Measurements from ENCODE around the gene IL2RA.

IL2RA gene

GRCh38 chr10:5988336-5988920 is 73.7 kb downstream of the IL2RA start:
- TF ChIP-seq, protein P1, sequence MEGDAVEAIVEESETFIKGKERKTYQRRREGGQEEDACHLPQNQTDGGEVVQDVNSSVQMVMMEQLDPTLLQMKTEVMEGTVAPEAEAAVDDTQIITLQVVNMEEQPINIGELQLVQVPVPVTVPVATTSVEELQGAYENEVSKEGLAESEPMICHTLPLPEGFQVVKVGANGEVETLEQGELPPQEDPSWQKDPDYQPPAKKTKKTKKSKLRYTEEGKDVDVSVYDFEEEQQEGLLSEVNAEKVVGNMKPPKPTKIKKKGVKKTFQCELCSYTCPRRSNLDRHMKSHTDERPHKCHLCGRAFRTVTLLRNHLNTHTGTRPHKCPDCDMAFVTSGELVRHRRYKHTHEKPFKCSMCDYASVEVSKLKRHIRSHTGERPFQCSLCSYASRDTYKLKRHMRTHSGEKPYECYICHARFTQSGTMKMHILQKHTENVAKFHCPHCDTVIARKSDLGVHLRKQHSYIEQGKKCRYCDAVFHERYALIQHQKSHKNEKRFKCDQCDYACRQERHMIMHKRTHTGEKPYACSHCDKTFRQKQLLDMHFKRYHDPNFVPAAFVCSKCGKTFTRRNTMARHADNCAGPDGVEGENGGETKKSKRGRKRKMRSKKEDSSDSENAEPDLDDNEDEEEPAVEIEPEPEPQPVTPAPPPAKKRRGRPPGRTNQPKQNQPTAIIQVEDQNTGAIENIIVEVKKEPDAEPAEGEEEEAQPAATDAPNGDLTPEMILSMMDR (IDR thresholded peaks at IDR 0.05; ENCODE audit: control extremely low read depth, extremely low read depth, low read depth, missing control alignments): no peak
- CTCF ChIA-PET: interaction anchor here (1.0 to 1.8 kb wide), 5 partner anchors 10 to 365 kb away, joined by 3 to 6 read pairs (median 4); no protein-coding TSS in a partner anchor
- POLR2A ChIA-PET: no interaction called here
- no peak for DNase-seq (ENCODE audit: extremely low spot score)

DNA sequence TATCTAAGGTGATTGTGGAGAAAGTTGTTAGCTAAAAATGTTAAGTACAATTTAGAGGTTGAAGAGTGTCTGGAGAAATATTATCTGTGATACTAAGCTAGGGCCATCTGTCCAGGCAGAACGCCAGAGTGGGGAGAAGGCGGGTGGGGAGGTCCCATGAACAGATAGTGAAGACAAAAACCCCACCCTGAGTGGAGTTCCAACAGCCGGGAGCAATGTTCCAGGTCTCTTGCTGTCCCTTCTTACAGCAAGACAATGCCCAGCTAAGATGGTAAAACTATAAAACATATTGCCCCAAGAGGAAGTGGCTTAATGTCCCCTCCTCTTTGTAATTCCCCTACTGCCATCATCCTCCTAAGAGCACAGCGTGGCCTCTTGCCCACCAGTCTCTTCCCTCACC is 74.4 kb downstream of the IL2RA start:
- DNase-seq (ENCODE audit: extremely low spot score): no peak
- POLR2A ChIA-PET: no interaction called here
- CTCF ChIA-PET: interaction anchor here (1.0 to 1.8 kb wide), 6 partner anchors 10 to 365 kb away, joined by 3 to 6 read pairs (median 4); no protein-coding TSS in a partner anchor
- TF ChIP-seq, protein P1 (IDR thresholded peaks at IDR 0.05; ENCODE audit: control extremely low read depth, extremely low read depth, low read depth, missing control alignments): no peak

DNA sequence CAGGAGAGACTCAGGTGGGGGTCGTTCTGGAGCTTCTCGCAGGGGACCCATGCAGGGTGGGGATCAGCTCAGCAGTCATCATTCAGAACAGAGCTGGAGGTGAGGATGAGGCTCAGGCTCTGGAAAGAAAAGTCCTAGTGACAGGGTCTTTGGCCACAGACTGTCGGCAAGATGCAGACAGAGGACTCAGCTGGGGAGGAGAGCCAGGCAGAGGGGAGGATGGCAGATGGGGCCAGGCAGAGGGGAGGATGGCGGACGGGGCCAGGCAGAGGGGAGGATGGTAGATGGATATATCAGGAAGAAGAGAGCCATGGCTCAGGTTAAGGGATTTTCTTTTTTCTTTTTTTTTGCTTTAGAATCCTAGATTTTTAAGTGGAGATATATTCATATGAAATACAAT is 77.1 kb downstream of the IL2RA start:
- DNase-seq (ENCODE audit: extremely low spot score): no peak
- POLR2A ChIA-PET: no interaction called here
- TF ChIP-seq, protein P1 (IDR thresholded peaks at IDR 0.05; ENCODE audit: control extremely low read depth, extremely low read depth, low read depth, missing control alignments): no peak
- CTCF ChIA-PET: interaction anchor here (1.1 to 1.4 kb wide), 2 partner anchors 9 kb away, joined by 3 read pairs; no protein-coding TSS in a partner anchor

DNA sequence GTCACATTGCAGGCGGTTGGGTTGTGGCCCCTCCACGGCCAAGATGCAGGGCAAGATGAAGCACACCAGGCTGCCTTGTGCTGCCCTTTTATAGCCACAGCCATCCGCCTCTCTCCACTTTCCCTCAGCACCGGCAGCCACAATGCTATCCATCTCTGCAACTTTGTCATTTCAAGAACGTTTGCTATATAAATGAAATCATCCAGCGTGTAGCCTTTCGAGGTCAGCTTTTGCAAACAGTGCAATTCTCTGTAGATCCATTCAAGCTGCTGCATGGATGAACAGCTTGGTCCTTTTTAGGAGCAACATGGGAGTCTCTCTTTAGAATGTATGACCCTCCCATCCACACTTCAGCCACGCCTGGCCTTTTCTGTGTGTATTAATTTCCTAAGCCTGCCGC is 78.4 kb downstream of the IL2RA start:
- no peak for DNase-seq (ENCODE audit: extremely low spot score)
- TF ChIP-seq, protein P1 (IDR thresholded peaks at IDR 0.05; ENCODE audit: control extremely low read depth, extremely low read depth, low read depth, missing control alignments): no peak
- ChIA-PET POLR2A (no interaction called here), CTCF (interaction anchor here (1.0 kb wide), 1 partner anchor 102 kb away, joined by 3 read pairs; no protein-coding TSS in a partner anchor)

DNA sequence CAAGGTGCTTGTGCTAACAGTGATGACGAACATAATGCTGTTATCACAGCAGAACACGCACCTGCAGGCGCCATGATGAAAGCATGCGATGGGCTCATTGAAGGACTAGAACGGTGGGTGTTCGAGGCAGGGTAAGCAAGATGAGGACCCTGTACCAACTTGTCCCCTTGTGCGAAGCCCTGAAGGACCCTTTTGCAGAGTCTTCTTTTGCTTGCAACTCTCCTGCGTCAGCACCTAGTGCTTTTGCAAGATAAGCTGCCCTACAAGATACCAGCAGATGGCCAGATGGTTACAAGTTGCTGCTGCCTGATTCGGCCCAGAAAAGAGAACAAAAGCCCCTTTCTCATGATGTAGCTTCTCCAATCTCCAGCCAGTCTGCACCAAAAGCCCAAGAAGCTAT is 80.6 kb downstream of the IL2RA start:
- DNase-seq (ENCODE audit: extremely low spot score): no peak
- ChIA-PET POLR2A (interaction anchor here (1.0 kb wide), 1 partner anchor 168 kb away, joined by 3 read pairs; the partner anchor contains the start of gene GDI2), CTCF (no interaction called here)
- TF ChIP-seq, protein P1 (IDR thresholded peaks at IDR 0.05; ENCODE audit: control extremely low read depth, extremely low read depth, low read depth, missing control alignments): no peak

DNA sequence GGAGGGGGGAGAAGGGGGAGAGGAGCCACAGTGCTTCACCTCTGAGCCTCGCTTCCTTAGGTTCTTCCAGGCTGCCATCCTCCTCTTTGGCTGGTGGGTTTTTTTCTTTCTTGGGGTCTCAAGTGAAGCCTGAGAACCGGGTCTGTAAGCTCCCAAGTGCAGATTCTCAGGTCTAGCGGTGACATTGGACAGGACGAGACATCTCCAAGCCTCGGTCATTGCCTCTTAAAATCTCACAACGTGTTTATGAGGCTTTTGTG is 84.0 kb downstream of the IL2RA start:
- no peak for DNase-seq (ENCODE audit: extremely low spot score)
- ChIA-PET POLR2A (no interaction called here), CTCF (interaction anchor here (0.8 to 2.8 kb wide), 5 partner anchors 10 to 534 kb away, joined by 3 to 9 read pairs (median 4); no protein-coding TSS in a partner anchor)
- TF ChIP-seq, protein P1 (IDR thresholded peaks at IDR 0.05; ENCODE audit: control extremely low read depth, extremely low read depth, low read depth, missing control alignments): no peak
